MCF 10A (cell line): Measurements from ENCODE around the gene FAM237B. TPM values are rescaled to one million over a fixed set of nuclear protein-coding genes. Genes with fewer than 3 reads are reported as not detected.

Experiments
- BruUV-seq: library from RNA; stranded (reverse); fragments of 400-500 nt; replicated peaks from 2 replicates; lab custom pipeline; 2021; lab: Mats Ljungman, UMichigan
- CTCF ChIA-PET: fragments of 300-600 bp; sonication (Branson Sonifier 250); formaldehyde crosslinking; extraction: SDS; loops from one replicate; lab custom pipeline; 2021; ENCODE audit warnings: antibody characterized with exemption, inconsistent platforms; lab: Yijun Ruan, JAX
- POLR2A ChIA-PET: fragments of 300-600, 350-650 bp; sonication (Branson Sonifier 250); formaldehyde crosslinking; extraction: SDS; loops from one replicate; lab custom pipeline; 2020; ENCODE audit warnings: antibody characterized with exemption, inconsistent platforms; lab: Yijun Ruan, JAX
- DNase-seq: peaks from one replicate; pipeline ENCODE4 v3.0.0-alpha.2; 2018; ENCODE audit not compliant: unreplicated experiment
- H3K27ac Mint-ChIP-seq: one replicate; pipeline ENCODE4 v1.8.0; 2022; ENCODE audit warnings: mild to moderate bottlenecking, low read depth, mixed read lengths; ENCODE audit not compliant: unreplicated experiment
- H3K27me3 Mint-ChIP-seq: one replicate; pipeline ENCODE4 v1.8.0; 2022; ENCODE audit warnings: mixed read lengths; ENCODE audit not compliant: insufficient read depth, unreplicated experiment
- H3K36me3 Mint-ChIP-seq: one replicate; pipeline ENCODE4 v1.8.0; 2022; ENCODE audit warnings: mild to moderate bottlenecking, moderate library complexity, mixed read lengths; ENCODE audit not compliant: insufficient read depth, unreplicated experiment
- H3K4me1 Mint-ChIP-seq: one replicate; pipeline ENCODE4 v1.8.0; 2022; ENCODE audit warnings: mixed read lengths; ENCODE audit not compliant: insufficient read depth, unreplicated experiment
- H3K4me3 Mint-ChIP-seq: one replicate; pipeline ENCODE4 v1.8.0; 2022; ENCODE audit warnings: mild to moderate bottlenecking, moderate library complexity, mixed read lengths; ENCODE audit not compliant: unreplicated experiment
- H3K9me3 Mint-ChIP-seq: one replicate; pipeline ENCODE4 v1.8.0; 2022; ENCODE audit warnings: mixed read lengths; ENCODE audit not compliant: unreplicated experiment
- CTCF ChIP-seq: fragments of 200-600 bp; IDR thresholded peaks from one replicate; pipeline ENCODE4 v1.8.0; 2022; ENCODE audit warnings: antibody characterized with exemption, mild to moderate bottlenecking; ENCODE audit not compliant: unreplicated experiment
- intact Hi-C: fragments of 100-400 bp; cut with micrococcal nuclease; formaldehyde crosslinking; loops from 2 replicates; pipeline ENCODE4 v1.14.1; 2022
- total RNA-seq: library from RNA; stranded (reverse); gene quantifications from 2 replicates; pipeline ENCODE4 v1.2.3, GENCODE V29; 2022

Gene FAM237B
- total RNA-seq, 1 experiment from 2014 or later: not detected

GRCh38 chr7:90288154-90288553 lies 33.0 kb downstream of the FAM237B start:
- no TSS peak for BruUV-seq
- TF ChIP-seq CTCF: no peak
- H3K9me3 Mint-ChIP-seq: no peaks in the 10 kb centered on the region
- DNase-seq: no peak
- ChIA-PET CTCF (interaction anchor here (0.5 kb wide), 1 partner anchor 17 kb away, joined by 3 read pairs; no protein-coding TSS in a partner anchor), POLR2A (no interaction called here)
- intact Hi-C loops: no loop called here
- no peak overlapping the region for H3K27ac Mint-ChIP-seq
- no peaks in the 10 kb centered on the region for H3K27me3 Mint-ChIP-seq
- H3K4me3 Mint-ChIP-seq: no peak overlapping the region
- H3K4me1 Mint-ChIP-seq: no peaks in the 10 kb centered on the region
- no peaks in the 10 kb centered on the region for H3K36me3 Mint-ChIP-seq

GRCh38 chr7:90276033-90276728 lies 44.9 kb downstream of the FAM237B start:
- DNase-seq: no peak
- CTCF ChIA-PET: interaction anchor here (0.5 to 2.0 kb wide), 5 partner anchors 12 to 179 kb away, joined by 3 to 5 read pairs (median 4); no protein-coding TSS in a partner anchor
- no TSS peak for BruUV-seq
- Mint-ChIP-seq H3K27me3 (no peaks in the 10 kb centered on the region), H3K4me1 (no peaks in the 10 kb centered on the region), H3K4me3 (no peak overlapping the region), H3K9me3 (no peaks in the 10 kb centered on the region), H3K27ac (no peak overlapping the region), H3K36me3 (peaks cover 3% of the 10 kb centered on the region)
- POLR2A ChIA-PET: no interaction called here
- intact Hi-C loops: no loop called here
- TF ChIP-seq CTCF: no peak

GRCh38 chr7:90274161-90274560 lies 46.9 kb downstream of the FAM237B start:
- no peak overlapping the region for H3K27ac Mint-ChIP-seq
- ChIA-PET POLR2A (no interaction called here), CTCF (no interaction called here)
- H3K36me3 Mint-ChIP-seq: no peaks in the 10 kb centered on the region
- no peak overlapping the region for H3K4me3 Mint-ChIP-seq
- no TSS peak for BruUV-seq
- no peak for DNase-seq
- TF ChIP-seq CTCF: no peak
- intact Hi-C loops: no loop called here
- no peaks in the 10 kb centered on the region for H3K4me1 Mint-ChIP-seq
- H3K9me3 Mint-ChIP-seq: no peaks in the 10 kb centered on the region
- H3K27me3 Mint-ChIP-seq: no peaks in the 10 kb centered on the region

- ChIA-PET POLR2A (no interaction called here), CTCF (interaction anchor here (0.8 to 1.0 kb wide), 2 partner anchors 8 to 156 kb away, joined by 3 read pairs; no protein-coding TSS in a partner anchor)
- TF ChIP-seq CTCF: no peak
- Mint-ChIP-seq H3K9me3 (no peaks in the 10 kb centered on the region), H3K27ac (no peak overlapping the region), H3K4me1 (no peaks in the 10 kb centered on the region), H3K4me3 (no peak overlapping the region), H3K27me3 (no peaks in the 10 kb centered on the region), H3K36me3 (no peaks in the 10 kb centered on the region)
- no peak for DNase-seq
- intact Hi-C loops: no loop called here
- BruUV-seq: no TSS peak
Observed at GRCh38 chr7:90272242-90272641, 48.9 kb downstream of the FAM237B start.
